ENCODE measurements around the gene NDE1. TPM values are rescaled to one million over a fixed set of nuclear protein-coding genes. Genes with fewer than 3 reads are reported as not detected.

Gene NDE1
- total RNA-seq, 1 donor from 2014 or later, result 55.0 TPM

GRCh38 chr16:15621456-15621855, 28.6 kb upstream of the NDE1 start:
- peaks cover 3 to 94% of the 10 kb centered on the region in 2 donors for H3K36me3 ChIP-seq
- intact Hi-C loops (cut with DNase I), result no loop called here

GRCh38 chr16:15621889-15622288, 28.2 kb upstream of the NDE1 start:
- TF ChIP-seq POLR2AphosphoS5 (IDR thresholded peaks at IDR 0.05; ENCODE audit: insufficient read depth in 1 of 2, low read depth in 1 of 2) (no peak), POLR2A (IDR thresholded peaks at IDR 0.05) (no peak), CTCF (IDR thresholded peaks at IDR 0.05) (no peak)
- no peak overlapping the region for H3K27ac ChIP-seq
- H3K4me1 ChIP-seq, result no peaks in the 10 kb centered on the region
- intact Hi-C loops (cut with DNase I), result no loop called here
- peaks cover 3 to 91% of the 10 kb centered on the region in 2 donors for H3K36me3 ChIP-seq
- no peak overlapping the region for H3K4me3 ChIP-seq
- no peak for DNase-seq (ENCODE audit: extremely low spot score in 2 of 2)
- H3K9me3 ChIP-seq, result no peaks in the 10 kb centered on the region
- H3K27me3 ChIP-seq, result no peaks in the 10 kb centered on the region

More at GRCh38 chr16:15621456-15621855, 28.6 kb upstream of the NDE1 start:
- Histone ChIP-seq H3K4me3 (no peak overlapping the region), H3K4me1 (no peaks in the 10 kb centered on the region), H3K9me3 (no peaks in the 10 kb centered on the region), H3K27me3 (no peaks in the 10 kb centered on the region), H3K27ac (no peak overlapping the region)
- DNase-seq (ENCODE audit: extremely low spot score in 2 of 2), result no peak
- no peak for TF ChIP-seq POLR2AphosphoS5 (IDR thresholded peaks at IDR 0.05; ENCODE audit: insufficient read depth in 1 of 2, low read depth in 1 of 2)

GRCh38 chr16:15631730-15632409, 18.2 kb upstream of the NDE1 start:
- TF ChIP-seq POLR2AphosphoS5 (IDR thresholded peaks at IDR 0.05; ENCODE audit: insufficient read depth in 1 of 2, low read depth in 1 of 2) (no peak), POLR2A (IDR thresholded peaks at IDR 0.05) (no peak), CTCF (IDR thresholded peaks at IDR 0.05) (no peak)
- H3K9me3 ChIP-seq, result no peaks in the 10 kb centered on the region
- H3K4me1 ChIP-seq, result peaks cover 5% of the 10 kb centered on the region
- H3K27me3 ChIP-seq, result no peaks in the 10 kb centered on the region
- H3K27ac ChIP-seq, result no peak overlapping the region
- no peak for DNase-seq (ENCODE audit: extremely low spot score in 2 of 2)
- intact Hi-C loops (cut with DNase I), result no loop called here
- peaks cover 0 to 78% of the 10 kb centered on the region in 2 donors for H3K36me3 ChIP-seq
- no peak overlapping the region for H3K4me3 ChIP-seq

- intact Hi-C loops (cut with DNase I), result no loop called here
- TF ChIP-seq POLR2A (IDR thresholded peaks at IDR 0.05), result no peak
- no peak for TF ChIP-seq CTCF (IDR thresholded peaks at IDR 0.05)
- no peak for TF ChIP-seq POLR2AphosphoS5 (IDR thresholded peaks at IDR 0.05; ENCODE audit: insufficient read depth in 1 of 2, low read depth in 1 of 2)
- H3K4me1 ChIP-seq, result peaks cover 16% of the 10 kb centered on the region
- H3K4me3 ChIP-seq, result no peak overlapping the region
- H3K27me3 ChIP-seq, result no peaks in the 10 kb centered on the region
- H3K27ac ChIP-seq, result no peak overlapping the region
- DNase-seq (ENCODE audit: extremely low spot score in 2 of 2), result no peak
- H3K36me3 ChIP-seq, result peaks cover 0 to 80% of the 10 kb centered on the region in 2 donors
- no peaks in the 10 kb centered on the region for H3K9me3 ChIP-seq
Observed at GRCh38 chr16:15635926-15636325, 14.1 kb upstream of the NDE1 start.

- no peak overlapping the region for H3K27ac ChIP-seq
- H3K27me3 ChIP-seq, result no peaks in the 10 kb centered on the region
- H3K36me3 ChIP-seq, result peaks cover 0 to 75% of the 10 kb centered on the region in 2 donors
- no peak for TF ChIP-seq CTCF (IDR thresholded peaks at IDR 0.05)
- TF ChIP-seq POLR2A (IDR thresholded peaks at IDR 0.05), result no peak
- TF ChIP-seq POLR2AphosphoS5 (IDR thresholded peaks at IDR 0.05; ENCODE audit: insufficient read depth in 1 of 2, low read depth in 1 of 2), result no peak
- intact Hi-C loops (cut with DNase I), result no loop called here
- H3K4me1 ChIP-seq, result peaks cover 21% of the 10 kb centered on the region
- no peaks in the 10 kb centered on the region for H3K9me3 ChIP-seq
- H3K4me3 ChIP-seq, result no peak overlapping the region
- DNase-seq (ENCODE audit: extremely low spot score in 2 of 2), result no peak
Observed at GRCh38 chr16:15636392-15636873, 13.6 kb upstream of the NDE1 start.
